SK-N-SH (cell line): ENCODE measurements around the gene FANCL. TPM values are rescaled to one million over a fixed set of nuclear protein-coding genes. Genes with fewer than 3 reads are reported as not detected.

Experiments used
- CTCF ChIA-PET: fragments of 300-600, 350-600 bp; formaldehyde crosslinking; extraction: SDS; loops from one replicate; lab custom pipeline; 2021; lab: Yijun Ruan, JAX
- POLR2A ChIA-PET: fragments of 350-600 bp; sonication (Branson Sonifier 250); formaldehyde crosslinking; extraction: SDS; loops from one replicate; lab custom pipeline; 2020; ENCODE audit warnings: antibody characterized with exemption, inconsistent platforms; lab: Yijun Ruan, JAX
- DNase-seq: peaks from one replicate; pipeline ENCODE4 v3.0.0; 2012
- H2AFZ ChIP-seq: fragments of 200-600 bp; sonication (generic); 2 replicates; pipeline ENCODE4 v1.8.1; 2016; ENCODE audit warnings: antibody characterized with exemption, mild to moderate bottlenecking, low read depth
- H3F3A ChIP-seq: fragments of 200-600 bp; sonication (generic); replicated peaks from 2 replicates; pipeline ENCODE3; 2016; ENCODE audit warnings: antibody characterized with exemption, mild to moderate bottlenecking; ENCODE audit not compliant: insufficient read depth
- H3K27ac ChIP-seq, 2 experiments: fragments of 200-500 bp in 1 of 2; fragments of 200-600 bp in 1 of 2; sonication (Bioruptor generic) in 1 of 2; sonication (generic), shearing (Covaris generic) in 1 of 2; 2 replicates each; pipeline versions ENCODE4 v1.5.1 to v1.6.1; 2014 to 2016; ENCODE audit warnings: low read depth in 2 of 2, inconsistent platforms in 1 of 2, low read length in 1 of 2, mild to moderate bottlenecking in 1 of 2, mixed read lengths in 1 of 2
- H3K27me3 ChIP-seq: fragments of 200-600 bp; sonication (generic), shearing (Covaris generic); 2 replicates; pipeline ENCODE4 v1.6.1; 2016; ENCODE audit warnings: mixed run types; ENCODE audit not compliant: insufficient read depth
- H3K36me3 ChIP-seq, 2 experiments: fragments of 200-500 bp in 1 of 2; fragments of 200-600 bp in 1 of 2; sonication (Bioruptor generic) in 1 of 2; sonication (generic) in 1 of 2; replicated peaks in 1 of 2; 2 replicates each; pipeline versions ENCODE3 to v1.5.1; 2014 to 2016; ENCODE audit warnings: low read length in 1 of 2, mild to moderate bottlenecking in 1 of 2; ENCODE audit not compliant: insufficient read depth in 2 of 2, control insufficient read depth in 1 of 2
- H3K4me1 ChIP-seq, 2 experiments: fragments of 200-500 bp in 1 of 2; fragments of 200-600 bp in 1 of 2; sonication (Bioruptor generic) in 1 of 2; sonication (generic), shearing (Covaris generic) in 1 of 2; 2 replicates each; pipeline versions ENCODE4 v1.5.1 to v1.6.1; 2014 to 2016; ENCODE audit warnings: low read depth in 1 of 2, low read length in 1 of 2, mixed run types in 1 of 2; ENCODE audit not compliant: insufficient read depth in 2 of 2, control insufficient read depth in 1 of 2
- H3K4me2 ChIP-seq: fragments of 200-600 bp; sonication (generic), shearing (Covaris generic); 2 replicates; pipeline ENCODE4 v1.6.1; 2017; ENCODE audit warnings: mixed run types
- H3K4me3 ChIP-seq, 2 experiments: fragments of 200-500 bp in 1 of 2; fragments of 200-600 bp in 1 of 2; sonication (Bioruptor generic) in 1 of 2; sonication (generic), shearing (Covaris generic) in 1 of 2; 2 replicates each; pipeline versions ENCODE4 v1.5.1 to v1.8.1; 2014 to 2016; ENCODE audit warnings: low read depth in 2 of 2, inconsistent platforms in 1 of 2, low read length in 1 of 2, mild to moderate bottlenecking in 1 of 2, mixed read lengths in 1 of 2, moderate library complexity in 1 of 2
- H3K79me2 ChIP-seq: fragments of 200-600 bp; sonication (generic); 2 replicates; pipeline ENCODE4 v1.8.1; 2017; ENCODE audit warnings: mild to moderate bottlenecking; ENCODE audit not compliant: insufficient read depth
- H3K9ac ChIP-seq: fragments of 200-600 bp; sonication (generic); 2 replicates; pipeline ENCODE4 v1.6.1; 2017; ENCODE audit warnings: mixed run types
- H3K9me2 ChIP-seq: fragments of 200-600 bp; sonication (generic); 2 replicates; pipeline ENCODE4 v1.6.1; 2017; ENCODE audit warnings: mixed run types
- H3K9me3 ChIP-seq: fragments of 200-600 bp; sonication (generic); 2 replicates; pipeline ENCODE4 v1.6.1; 2017; ENCODE audit warnings: mixed run types, mild to moderate bottlenecking, moderate library complexity
- H4K20me1 ChIP-seq: fragments of 200-600 bp; sonication (generic); 2 replicates; pipeline ENCODE4 v1.6.1; 2017; ENCODE audit warnings: mild to moderate bottlenecking, mixed run types; ENCODE audit not compliant: insufficient read depth
- CTCF ChIP-seq: fragments of 200-600 bp; sonication (generic); IDR thresholded peaks from 2 replicates; pipeline ENCODE4 v1.6.1; 2017; ENCODE audit warnings: antibody characterized with exemption, mild to moderate bottlenecking, moderate library complexity
- ELF1 ChIP-seq: IDR thresholded peaks from 2 replicates; pipeline ENCODE4 v1.4.0; 2012
- EZH2phosphoT487 ChIP-seq: fragments of 200-600 bp; sonication (generic); IDR thresholded peaks from 2 replicates; pipeline ENCODE4 v1.6.1; 2017; ENCODE audit warnings: low read depth, mixed run types, mild to moderate bottlenecking, antibody characterized with exemption, moderate library complexity, borderline replicate concordance
- FOXM1 ChIP-seq: IDR thresholded peaks from 2 replicates; pipeline ENCODE4 v1.4.0; 2012; ENCODE audit warnings: low read depth, mild to moderate bottlenecking
- GABPA ChIP-seq: IDR thresholded peaks from 2 replicates; pipeline ENCODE4 v1.4.0; 2012; ENCODE audit warnings: low read depth, mild to moderate bottlenecking
- GATA2 ChIP-seq: sonication (generic); formaldehyde crosslinking; IDR thresholded peaks from 2 replicates; pipeline ENCODE4 v1.5.0; 2020; ENCODE audit warnings: mild to moderate bottlenecking, missing genetic modification reagents
- JUND ChIP-seq: IDR thresholded peaks from 2 replicates; pipeline ENCODE4 v1.4.0; 2012
- MAX ChIP-seq: IDR thresholded peaks from 2 replicates; pipeline ENCODE4 v1.4.0; 2012; ENCODE audit warnings: low read depth
- MXI1 ChIP-seq: IDR thresholded peaks from 2 replicates; pipeline ENCODE4 v1.6.1; 2012; ENCODE audit warnings: mild to moderate bottlenecking, low read depth, low read length, improper control_type of control experiment
- NFIC ChIP-seq: IDR thresholded peaks from 2 replicates; pipeline ENCODE4 v1.4.0; 2012; ENCODE audit warnings: borderline replicate concordance
- PBX3 ChIP-seq: IDR thresholded peaks from 2 replicates; pipeline ENCODE4; 2012
- RAD21 ChIP-seq: IDR thresholded peaks from 2 replicates; pipeline ENCODE4 v1.6.1; 2012; ENCODE audit warnings: mild to moderate bottlenecking, low read length
- RCOR1 ChIP-seq: fragments of 150-350 bp; IDR thresholded peaks from 2 replicates; pipeline ENCODE4 v1.6.1; 2017; ENCODE audit warnings: antibody characterized with exemption, low read length
- RFX5 ChIP-seq: IDR thresholded peaks from 2 replicates; pipeline ENCODE4 v1.6.1; 2012; ENCODE audit warnings: mild to moderate bottlenecking, improper control_type of control experiment, low read length
- RXRA ChIP-seq: IDR thresholded peaks from 2 replicates; pipeline ENCODE4 v1.4.0; 2012; ENCODE audit warnings: low read depth, mild to moderate bottlenecking, borderline replicate concordance
- SMC3 ChIP-seq: IDR thresholded peaks from 2 replicates; pipeline ENCODE4 v1.6.1; 2012; ENCODE audit warnings: low read depth, low read length, improper control_type of control experiment
- USF2 ChIP-seq: fragments of 150-350 bp; IDR thresholded peaks from 2 replicates; pipeline ENCODE4 v1.6.1; 2017; ENCODE audit warnings: antibody characterized with exemption, low read length, low read depth, borderline replicate concordance
- YY1 ChIP-seq: IDR thresholded peaks from 2 replicates; pipeline ENCODE4 v1.4.0; 2012; ENCODE audit warnings: low read depth, mild to moderate bottlenecking
- WGBS: methylation state at CpG from one replicate; pipeline ENCODE4 v1.1.6; 2017; ENCODE audit warnings: low lambda C conversion rate; 5-methylcytosine and 5-hydroxymethylcytosine counted together
- polyA plus RNA-seq, 3 experiments: library from polyadenylated mRNA; depleted of rRNA; stranded (reverse); fragments of >200 nt; gene quantifications; 2 replicates each; pipeline ENCODE4 v1.2.3, GENCODE V29; 2012
- TF ChIP-seq, protein P1 (sequence below): IDR thresholded peaks from 2 replicates; pipeline ENCODE4 v1.4.0; 2012; ENCODE audit warnings: low read depth, borderline replicate concordance
- TF ChIP-seq, protein P2 (sequence below): IDR thresholded peaks from 2 replicates; pipeline ENCODE4 v1.4.0; 2012; ENCODE audit warnings: low read depth, borderline replicate concordance

Gene FANCL
- polyA plus RNA-seq, 1 of the 3 experiments (the other 2 are of a cell fraction), result 11.8 TPM

GRCh38 chr2:58127111-58127510, 114.0 kb downstream of the FANCL start:
- Histone ChIP-seq H3K79me2 (no peaks in the 10 kb centered on the region), H3K27ac (no peak overlapping the region), H3K9ac (no peak overlapping the region), H3K4me1 (peaks cover 0 to 10% of the 10 kb centered on the region in 2 experiments; a peak in 2 of 4 replicates), H3K9me3 (no peaks in the 10 kb centered on the region), H3K36me3 (no peaks in the 10 kb centered on the region), H3F3A (no peaks in the 10 kb centered on the region), H2AFZ (no peak overlapping the region), H3K4me3 (no peak overlapping the region), H3K9me2 (no peaks in the 10 kb centered on the region), H4K20me1 (no peaks in the 10 kb centered on the region), H3K27me3 (no peaks in the 10 kb centered on the region), H3K4me2 (no peak overlapping the region)
- no peak for DNase-seq
- ChIA-PET POLR2A (no interaction called here), CTCF (no interaction called here)
- 82% methylated on average over 3 of the region's 3 CpGs for WGBS
- TF ChIP-seq EZH2phosphoT487 (no peak), YY1 (no peak), FOXM1 (no peak), RFX5 (no peak), RXRA (no peak), NFIC (no peak), MXI1 (no peak), JUND (no peak), RAD21 (no peak), ELF1 (no peak), MAX (no peak), PBX3 (no peak), GABPA (no peak), RCOR1 (no peak), CTCF (no peak), SMC3 (no peak), GATA2 (CRISPR knock-in tag) (no peak), USF2 (no peak)
- TF ChIP-seq, protein P1, sequence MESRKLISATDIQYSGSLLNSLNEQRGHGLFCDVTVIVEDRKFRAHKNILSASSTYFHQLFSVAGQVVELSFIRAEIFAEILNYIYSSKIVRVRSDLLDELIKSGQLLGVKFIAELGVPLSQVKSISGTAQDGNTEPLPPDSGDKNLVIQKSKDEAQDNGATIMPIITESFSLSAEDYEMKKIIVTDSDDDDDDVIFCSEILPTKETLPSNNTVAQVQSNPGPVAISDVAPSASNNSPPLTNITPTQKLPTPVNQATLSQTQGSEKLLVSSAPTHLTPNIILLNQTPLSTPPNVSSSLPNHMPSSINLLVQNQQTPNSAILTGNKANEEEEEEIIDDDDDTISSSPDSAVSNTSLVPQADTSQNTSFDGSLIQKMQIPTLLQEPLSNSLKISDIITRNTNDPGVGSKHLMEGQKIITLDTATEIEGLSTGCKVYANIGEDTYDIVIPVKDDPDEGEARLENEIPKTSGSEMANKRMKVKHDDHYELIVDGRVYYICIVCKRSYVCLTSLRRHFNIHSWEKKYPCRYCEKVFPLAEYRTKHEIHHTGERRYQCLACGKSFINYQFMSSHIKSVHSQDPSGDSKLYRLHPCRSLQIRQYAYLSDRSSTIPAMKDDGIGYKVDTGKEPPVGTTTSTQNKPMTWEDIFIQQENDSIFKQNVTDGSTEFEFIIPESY, result no peak
- TF ChIP-seq, protein P2, sequence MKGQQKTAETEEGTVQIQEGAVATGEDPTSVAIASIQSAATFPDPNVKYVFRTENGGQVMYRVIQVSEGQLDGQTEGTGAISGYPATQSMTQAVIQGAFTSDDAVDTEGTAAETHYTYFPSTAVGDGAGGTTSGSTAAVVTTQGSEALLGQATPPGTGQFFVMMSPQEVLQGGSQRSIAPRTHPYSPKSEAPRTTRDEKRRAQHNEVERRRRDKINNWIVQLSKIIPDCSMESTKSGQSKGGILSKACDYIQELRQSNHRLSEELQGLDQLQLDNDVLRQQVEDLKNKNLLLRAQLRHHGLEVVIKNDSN, result no peak
